ENCODE results near the gene NBAS. TPM values are rescaled to one million over a fixed set of nuclear protein-coding genes. Genes with fewer than 3 reads are reported as not detected.

NBAS gene
- total RNA-seq, 2 experiments from 2014 or later = 24.4 to 28.8 TPM

- no peak for DNase-seq (ENCODE audit: low spot score)
- Histone ChIP-seq H3K4me2 (ENCODE audit: low read length) (no peak overlapping the region), H3K4me3 (ENCODE audit: low read depth, low read length, poor library complexity, severe bottlenecking) (no peak overlapping the region), H2AFZ (ENCODE audit: low read length) (no peak overlapping the region), H3K9me3 (ENCODE audit: low read length) (no peaks in the 10 kb centered on the region), H4K20me1 (ENCODE audit: insufficient read depth, low read length) (no peaks in the 10 kb centered on the region), H3K36me3 (ENCODE audit: insufficient read depth, low read length) (0 out of 2 replicates have a peak, but pooled peaks cover 4% of the 10 kb centered on the region), H3K4me1 (ENCODE audit: insufficient read depth, low read length, poor library complexity, severe bottlenecking) (no peaks in the 10 kb centered on the region), H3K79me2 (ENCODE audit: insufficient read depth, low read depth, low read length) (no peaks in the 10 kb centered on the region), H3K27ac (ENCODE audit: low read depth, low read length, poor library complexity, severe bottlenecking) (no peak overlapping the region), H3K9me2 (ENCODE audit: insufficient read depth, low read length) (no peaks in the 10 kb centered on the region)
- POLR2A ChIA-PET = no interaction called here
- CTCF ChIA-PET (ENCODE audit: unreplicated experiment) = no interaction called here
- no TSS peak for BruUV-seq (replicated peaks)
- TF ChIP-seq EZH2phosphoT487 (IDR thresholded peaks at IDR 0.05; ENCODE audit: borderline replicate concordance, low read depth, low read length) (no peak), CTCF (conservative IDR thresholded peaks at IDR 0.05; ENCODE audit: low read length) (no peak)
- intact Hi-C loops (cut with micrococcal nuclease; ENCODE audit: unreplicated experiment) = no loop called here
These were observed 111.4 kb downstream of the NBAS start for GRCh38 chr2:15449556-15450236.

GRCh38 chr2:15448250-15448839 is 112.8 kb downstream of the NBAS start:
- Histone ChIP-seq H3K36me3 (ENCODE audit: insufficient read depth, low read length) (0 out of 2 replicates have a peak, but pooled peaks cover 4% of the 10 kb centered on the region), H3K27ac (ENCODE audit: low read depth, low read length, poor library complexity, severe bottlenecking) (no peak overlapping the region), H3K9me2 (ENCODE audit: insufficient read depth, low read length) (no peaks in the 10 kb centered on the region), H3K79me2 (ENCODE audit: insufficient read depth, low read depth, low read length) (no peaks in the 10 kb centered on the region), H3K4me2 (ENCODE audit: low read length) (no peak overlapping the region), H3K4me3 (ENCODE audit: low read depth, low read length, poor library complexity, severe bottlenecking) (no peak overlapping the region), H3K4me1 (ENCODE audit: insufficient read depth, low read length, poor library complexity, severe bottlenecking) (no peaks in the 10 kb centered on the region), H4K20me1 (ENCODE audit: insufficient read depth, low read length) (no peaks in the 10 kb centered on the region), H2AFZ (ENCODE audit: low read length) (no peak overlapping the region), H3K9me3 (ENCODE audit: low read length) (no peaks in the 10 kb centered on the region)
- intact Hi-C loops (cut with micrococcal nuclease; ENCODE audit: unreplicated experiment) = no loop called here
- ChIA-PET POLR2A (no interaction called here), CTCF (ENCODE audit: unreplicated experiment) (no interaction called here)
- TF ChIP-seq EZH2phosphoT487 (IDR thresholded peaks at IDR 0.05; ENCODE audit: borderline replicate concordance, low read depth, low read length) (no peak), CTCF (conservative IDR thresholded peaks at IDR 0.05; ENCODE audit: low read length) (no peak)
- no TSS peak for BruUV-seq (replicated peaks)
- DNase-seq (ENCODE audit: low spot score) = no peak

GRCh38 chr2:15447381-15447780 is 113.8 kb downstream of the NBAS start:
- ChIA-PET CTCF (ENCODE audit: unreplicated experiment) (no interaction called here), POLR2A (no interaction called here)
- no peaks in the 10 kb centered on the region for H3K36me3 ChIP-seq (ENCODE audit: insufficient read depth, low read length)
- no peaks in the 10 kb centered on the region for H4K20me1 ChIP-seq (ENCODE audit: insufficient read depth, low read length)
- intact Hi-C loops (cut with micrococcal nuclease; ENCODE audit: unreplicated experiment) = no loop called here
- no TSS peak for BruUV-seq (replicated peaks)
- H2AFZ ChIP-seq (ENCODE audit: low read length) = no peak overlapping the region
- H3K79me2 ChIP-seq (ENCODE audit: insufficient read depth, low read depth, low read length) = no peaks in the 10 kb centered on the region
- no peak for DNase-seq (ENCODE audit: low spot score)
- H3K4me1 ChIP-seq (ENCODE audit: insufficient read depth, low read length, poor library complexity, severe bottlenecking) = no peaks in the 10 kb centered on the region
- TF ChIP-seq CTCF (conservative IDR thresholded peaks at IDR 0.05; ENCODE audit: low read length) (no peak), EZH2phosphoT487 (IDR thresholded peaks at IDR 0.05; ENCODE audit: borderline replicate concordance, low read depth, low read length) (no peak)
- H3K27ac ChIP-seq (ENCODE audit: low read depth, low read length, poor library complexity, severe bottlenecking) = no peak overlapping the region
- H3K9me2 ChIP-seq (ENCODE audit: insufficient read depth, low read length) = no peaks in the 10 kb centered on the region
- H3K4me2 ChIP-seq (ENCODE audit: low read length) = no peak overlapping the region
- no peak overlapping the region for H3K4me3 ChIP-seq (ENCODE audit: low read depth, low read length, poor library complexity, severe bottlenecking)
- H3K9me3 ChIP-seq (ENCODE audit: low read length) = no peaks in the 10 kb centered on the region

Measured in OCI-LY7 (cell line).